GM21619 (cell line): Measurements from ENCODE around the gene APBA2.
"Not testable (repeated sequence)": the region's sequence is repeated elsewhere in the genome, so short reads cannot be mapped to it uniquely, and the experiment has no call there.

Experiments
- ATAC-seq: cut with Tn5 transposase; IDR thresholded peaks from one replicate; pipeline ENCODE4 v1.9.1; 2021; ENCODE audit not compliant: unreplicated experiment

APBA2 gene

GRCh38 chr15:28885630-28886430, at the start of gene APBA2:
Gene APBA2, plus strand, starts transcription at chr15:28885974. Its CDS starts 167,911 bp downstream, at chr15:29053885.
- no peak for ATAC-seq

- not testable (repeated sequence) for ATAC-seq
These were observed 45.5 kb upstream of the APBA2 start for GRCh38 chr15:28840285-28840684.

GRCh38 chr15:28842210-28842609, 43.6 kb upstream of the APBA2 start:
- ATAC-seq = not testable (repeated sequence)

- ATAC-seq = not testable (repeated sequence)
These were observed 42.3 kb upstream of the APBA2 start for GRCh38 chr15:28843520-28843919.

GRCh38 chr15:28844147-28844546, 41.6 kb upstream of the APBA2 start:
- ATAC-seq = not testable (repeated sequence)

GRCh38 chr15:28847247-28847646, 38.5 kb upstream of the APBA2 start:
- peak; percentile 97 for ATAC-seq

GRCh38 chr15:28847959-28848358, 37.8 kb upstream of the APBA2 start:
- not testable (repeated sequence) for ATAC-seq

- ATAC-seq = not testable (repeated sequence)
These were observed 37.3 kb upstream of the APBA2 start, which contains the start of gene GOLGA6L7 for GRCh38 chr15:28848521-28848920. Gene GOLGA6L7, minus strand, starts transcription at chr15:28848644. Its CDS starts 95 bp downstream, at chr15:28848549.

- ATAC-seq = not testable (repeated sequence)
These were observed 36.5 kb upstream of the APBA2 start for GRCh38 chr15:28849271-28849670.

- ATAC-seq = not testable (repeated sequence)
These were observed 36.0 kb upstream of the APBA2 start for GRCh38 chr15:28849766-28850165.

- not testable (repeated sequence) for ATAC-seq
These were observed 32.1 kb upstream of the APBA2 start for GRCh38 chr15:28853654-28854053.

GRCh38 chr15:28854578-28854977, 31.2 kb upstream of the APBA2 start:
- ATAC-seq = not testable (repeated sequence)

- no peak for ATAC-seq
These were observed 24.7 kb upstream of the APBA2 start for GRCh38 chr15:28861031-28861534.

GRCh38 chr15:28861589-28862293, 24.0 kb upstream of the APBA2 start:
- not testable (repeated sequence) for ATAC-seq

GRCh38 chr15:28868744-28869345, 16.9 kb upstream of the APBA2 start:
- no peak for ATAC-seq

- no peak for ATAC-seq
These were observed 14.6 kb upstream of the APBA2 start for GRCh38 chr15:28871168-28871567.

GRCh38 chr15:28873006-28873405, 12.8 kb upstream of the APBA2 start:
- no peak for ATAC-seq

GRCh38 chr15:28873585-28874190, 12.1 kb upstream of the APBA2 start:
- ATAC-seq = no peak

GRCh38 chr15:28875461-28876000, 10.2 kb upstream of the APBA2 start:
- ATAC-seq = no peak

GRCh38 chr15:28876131-28876844, 9.5 kb upstream of the APBA2 start:
- ATAC-seq = no peak
